Measurements from ENCODE around the gene TNK1.
A peak's percentile ranks its signal among the peaks of the same experiment; 100 is the strongest.

TNK1 gene

GRCh38 chr17:7389924-7390910 lies 9.3 kb downstream of the TNK1 start:
- no peaks in the 10 kb centered on the region for H3K27me3 Mint-ChIP-seq (ENCODE audit: low read depth)
- peaks cover 17% of the 10 kb centered on the region for H3K4me1 Mint-ChIP-seq (ENCODE audit: low read depth)
- H3K27ac Mint-ChIP-seq: no peak overlapping the region
- H3K4me3 Mint-ChIP-seq: no peak overlapping the region
- no peak for DNase-seq (ENCODE audit: low spot score)
- peaks cover 52% of the 10 kb centered on the region for H3K36me3 Mint-ChIP-seq (ENCODE audit: low read depth)
- no peaks in the 10 kb centered on the region for H3K9me3 Mint-ChIP-seq

GRCh38 chr17:7391307-7391706 lies 10.4 kb downstream of the TNK1 start:
- Mint-ChIP-seq H3K36me3 (ENCODE audit: low read depth) (peaks cover 49% of the 10 kb centered on the region), H3K27me3 (ENCODE audit: low read depth) (no peaks in the 10 kb centered on the region), H3K4me3 (peak overlapping the region; percentile 13), H3K9me3 (no peaks in the 10 kb centered on the region), H3K4me1 (ENCODE audit: low read depth) (peaks cover 20% of the 10 kb centered on the region), H3K27ac (no peak overlapping the region)
- no peak for DNase-seq (ENCODE audit: low spot score)

- DNase-seq (ENCODE audit: low spot score): no peak
- H3K27ac Mint-ChIP-seq: peak overlapping the region; percentile 65
- H3K9me3 Mint-ChIP-seq: no peaks in the 10 kb centered on the region
- peaks cover 20% of the 10 kb centered on the region for H3K4me1 Mint-ChIP-seq (ENCODE audit: low read depth)
- peaks cover 42% of the 10 kb centered on the region for H3K36me3 Mint-ChIP-seq (ENCODE audit: low read depth)
- peak overlapping the region; percentile 97 for H3K4me3 Mint-ChIP-seq
- H3K27me3 Mint-ChIP-seq (ENCODE audit: low read depth): no peaks in the 10 kb centered on the region
Measured at GRCh38 chr17:7392696-7393612, 12.1 kb downstream of the TNK1 start.

- H3K27me3 Mint-ChIP-seq (ENCODE audit: low read depth): no peaks in the 10 kb centered on the region
- H3K27ac Mint-ChIP-seq: peak overlapping the region; percentile 89
- H3K4me3 Mint-ChIP-seq: peak overlapping the region; percentile 97
- peaks cover 38% of the 10 kb centered on the region for H3K36me3 Mint-ChIP-seq (ENCODE audit: low read depth)
- peaks cover 20% of the 10 kb centered on the region for H3K4me1 Mint-ChIP-seq (ENCODE audit: low read depth)
- peak; percentile 24 for DNase-seq (ENCODE audit: low spot score)
- no peaks in the 10 kb centered on the region for H3K9me3 Mint-ChIP-seq
Measured at GRCh38 chr17:7393613-7394451, 12.9 kb downstream of the TNK1 start.

- Mint-ChIP-seq H3K9me3 (no peaks in the 10 kb centered on the region), H3K36me3 (ENCODE audit: low read depth) (peaks cover 33% of the 10 kb centered on the region), H3K27me3 (ENCODE audit: low read depth) (no peaks in the 10 kb centered on the region), H3K4me3 (peak within 1 kb of the TSS; percentile 97), H3K27ac (peak within 1 kb of the TSS; percentile 89), H3K4me1 (ENCODE audit: low read depth) (peaks cover 20% of the 10 kb centered on the region)
- peak; percentile 86 for DNase-seq (ENCODE audit: low spot score)
Measured at GRCh38 chr17:7394452-7395191, 13.7 kb downstream of the TNK1 start, which contains the start of gene PLSCR3. TSS of gene PLSCR3 (minus strand) at chr17:7394525. CDS start at chr17:7394110, 415 bp downstream.

GRCh38 chr17:7396147-7396546 lies 15.3 kb downstream of the TNK1 start:
- Mint-ChIP-seq H3K27me3 (ENCODE audit: low read depth) (no peaks in the 10 kb centered on the region), H3K36me3 (ENCODE audit: low read depth) (peaks cover 19% of the 10 kb centered on the region), H3K4me1 (ENCODE audit: low read depth) (peaks cover 20% of the 10 kb centered on the region), H3K4me3 (peak overlapping the region; percentile 42), H3K9me3 (no peaks in the 10 kb centered on the region), H3K27ac (peak overlapping the region; percentile 45)
- DNase-seq (ENCODE audit: low spot score): no peak

- Mint-ChIP-seq H3K27ac (no peak overlapping the region), H3K36me3 (ENCODE audit: low read depth) (peaks cover 4% of the 10 kb centered on the region), H3K4me1 (ENCODE audit: low read depth) (peaks cover 13% of the 10 kb centered on the region), H3K27me3 (ENCODE audit: low read depth) (no peaks in the 10 kb centered on the region), H3K9me3 (no peaks in the 10 kb centered on the region), H3K4me3 (no peak overlapping the region)
- DNase-seq (ENCODE audit: low spot score): no peak
Measured at GRCh38 chr17:7398612-7399011, 17.7 kb downstream of the TNK1 start.

- no peaks in the 10 kb centered on the region for H3K9me3 Mint-ChIP-seq
- H3K27me3 Mint-ChIP-seq (ENCODE audit: low read depth): peaks cover 20% of the 10 kb centered on the region
- DNase-seq (ENCODE audit: low spot score): no peak
- H3K4me1 Mint-ChIP-seq (ENCODE audit: low read depth): peaks cover 10% of the 10 kb centered on the region
- H3K36me3 Mint-ChIP-seq (ENCODE audit: low read depth): peaks cover 4% of the 10 kb centered on the region
- H3K27ac Mint-ChIP-seq: peak overlapping the region; percentile 88
- peak overlapping the region; percentile 97 for H3K4me3 Mint-ChIP-seq
Measured at GRCh38 chr17:7403043-7403726, 22.3 kb downstream of the TNK1 start.

- Mint-ChIP-seq H3K27me3 (ENCODE audit: low read depth) (peaks cover 20% of the 10 kb centered on the region), H3K4me3 (peak overlapping the region; percentile 97), H3K4me1 (ENCODE audit: low read depth) (peaks cover 10% of the 10 kb centered on the region), H3K36me3 (ENCODE audit: low read depth) (peaks cover 4% of the 10 kb centered on the region), H3K9me3 (no peaks in the 10 kb centered on the region), H3K27ac (peak overlapping the region; percentile 88)
- DNase-seq (ENCODE audit: low spot score): no peak
Measured at GRCh38 chr17:7403727-7403976, 22.8 kb downstream of the TNK1 start.

- Mint-ChIP-seq H3K27ac (peak within 1 kb of the TSS; percentile 88), H3K4me3 (peak within 1 kb of the TSS; percentile 97), H3K36me3 (ENCODE audit: low read depth) (peaks cover 4% of the 10 kb centered on the region), H3K27me3 (ENCODE audit: low read depth) (peaks cover 22% of the 10 kb centered on the region), H3K4me1 (ENCODE audit: low read depth) (peaks cover 10% of the 10 kb centered on the region), H3K9me3 (no peaks in the 10 kb centered on the region)
- peak; percentile 96 for DNase-seq (ENCODE audit: low spot score)
Measured at GRCh38 chr17:7403977-7404736, 23.3 kb downstream of the TNK1 start, which contains the start of gene TMEM256. TSS of gene TMEM256 (minus strand) at chr17:7404097. CDS start at chr17:7404084, 13 bp downstream.

GRCh38 chr17:7404737-7405349 lies 24.0 kb downstream of the TNK1 start:
- Mint-ChIP-seq H3K27ac (peak overlapping the region; percentile 88), H3K9me3 (no peaks in the 10 kb centered on the region), H3K4me3 (peak overlapping the region; percentile 97), H3K27me3 (ENCODE audit: low read depth) (peaks cover 27% of the 10 kb centered on the region), H3K36me3 (ENCODE audit: low read depth) (peaks cover 4% of the 10 kb centered on the region), H3K4me1 (ENCODE audit: low read depth) (peaks cover 10% of the 10 kb centered on the region)
- DNase-seq (ENCODE audit: low spot score): no peak

Data from T-helper 2 cell treated with Interferon-gamma antibody and Interleukin-4, amounts not matched to agents 5 μg/mL and 100 μg/mL, for 36 hours (primary cell).